CD4-positive, CD25-positive, alpha-beta regulatory T cell (primary cell): ENCODE results near the gene AMOTL2. TPM values are rescaled to one million over a fixed set of nuclear protein-coding genes. Genes with fewer than 3 reads are reported as not detected.

ENCODE experiments used
- ATAC-seq, 2 donors: fragments of 150-1000 bp; cut with Tn5 transposase; one replicate each; pipeline ENCODE4 v1.10.0; 2021; ENCODE audit warnings: low read depth in 2 of 2, moderate number of reproducible peaks in 2 of 2, moderate library complexity in 1 of 2
- DNase-seq, 3 donors: peaks; one replicate each; pipeline versions ENCODE4 v3.0.0 to v3.0.0-alpha.2; 2012 to 2022; ENCODE audit warnings: mixed read lengths in 1 of 3
- H3K27ac ChIP-seq: one replicate; pipeline ENCODE4 v1.7.0; 2013; ENCODE audit warnings: mild to moderate bottlenecking, low read length; ENCODE audit not compliant: insufficient read depth, poor library complexity, severe bottlenecking
- H3K27me3 ChIP-seq: one replicate; pipeline ENCODE4 v1.7.0; 2013; ENCODE audit warnings: low read length; ENCODE audit not compliant: control insufficient read depth, insufficient read depth
- H3K36me3 ChIP-seq: one replicate; pipeline ENCODE4 v1.7.0; 2013; ENCODE audit warnings: mild to moderate bottlenecking, low read length, moderate library complexity; ENCODE audit not compliant: control insufficient read depth, insufficient read depth
- H3K4me1 ChIP-seq: 2 replicates; pipeline ENCODE4 v1.7.0; 2013; ENCODE audit warnings: mild to moderate bottlenecking, low read length; ENCODE audit not compliant: insufficient read depth, control insufficient read depth, poor library complexity, severe bottlenecking
- H3K4me3 ChIP-seq: one replicate; pipeline ENCODE4 v1.7.0; 2013; ENCODE audit warnings: low read depth, mild to moderate bottlenecking, low read length, moderate library complexity
- H3K9me3 ChIP-seq, 2 experiments: 1 replicate in 1 of 2; 2 replicates in 1 of 2; pipeline ENCODE4 v1.7.0; 2013; ENCODE audit warnings: low read length in 2 of 2, mild to moderate bottlenecking in 1 of 2, moderate library complexity in 1 of 2; ENCODE audit not compliant: control insufficient read depth in 2 of 2
- H3K27ac Mint-ChIP-seq, 3 donors: one replicate each; pipeline ENCODE4 v1.8.0; 2020 to 2022; ENCODE audit warnings: mild to moderate bottlenecking in 3 of 3, mixed read lengths in 3 of 3, moderate library complexity in 2 of 3
- H3K27me3 Mint-ChIP-seq: one replicate; pipeline ENCODE4 v1.8.0; 2022; ENCODE audit warnings: mild to moderate bottlenecking, mixed read lengths
- H3K36me3 Mint-ChIP-seq: one replicate; pipeline ENCODE4 v1.8.0; 2020; ENCODE audit warnings: mixed read lengths
- H3K4me1 Mint-ChIP-seq, 4 donors: one replicate each; pipeline ENCODE4 v1.8.0; 2020 to 2022; ENCODE audit warnings: mixed read lengths in 4 of 4, mild to moderate bottlenecking in 1 of 4
- H3K4me3 Mint-ChIP-seq, 4 donors: one replicate each; pipeline ENCODE4 v1.8.0; 2020 to 2022; ENCODE audit warnings: mild to moderate bottlenecking in 4 of 4, mixed read lengths in 4 of 4, moderate library complexity in 3 of 4
- H3K9me3 Mint-ChIP-seq, 7 donors: one replicate each; pipeline ENCODE4 v1.8.0; 2020 to 2022; ENCODE audit warnings: mixed read lengths in 7 of 7, mild to moderate bottlenecking in 3 of 7, moderate library complexity in 2 of 7
- polyA plus RNA-seq, 4 donors: library from polyadenylated mRNA; unstranded; fragments of 300-500 nt; fragmentation: Illumina TruSeq; gene quantifications; one replicate each; pipeline ENCODE4 v1.2.3, GENCODE V29; 2021
- total RNA-seq: library from RNA; stranded (reverse); gene quantifications from one replicate; pipeline ENCODE4 v1.2.3, GENCODE V29; 2022

AMOTL2 gene
- total and polyA plus RNA-seq, 5 donors from 2014 or later, result not detected

DNA sequence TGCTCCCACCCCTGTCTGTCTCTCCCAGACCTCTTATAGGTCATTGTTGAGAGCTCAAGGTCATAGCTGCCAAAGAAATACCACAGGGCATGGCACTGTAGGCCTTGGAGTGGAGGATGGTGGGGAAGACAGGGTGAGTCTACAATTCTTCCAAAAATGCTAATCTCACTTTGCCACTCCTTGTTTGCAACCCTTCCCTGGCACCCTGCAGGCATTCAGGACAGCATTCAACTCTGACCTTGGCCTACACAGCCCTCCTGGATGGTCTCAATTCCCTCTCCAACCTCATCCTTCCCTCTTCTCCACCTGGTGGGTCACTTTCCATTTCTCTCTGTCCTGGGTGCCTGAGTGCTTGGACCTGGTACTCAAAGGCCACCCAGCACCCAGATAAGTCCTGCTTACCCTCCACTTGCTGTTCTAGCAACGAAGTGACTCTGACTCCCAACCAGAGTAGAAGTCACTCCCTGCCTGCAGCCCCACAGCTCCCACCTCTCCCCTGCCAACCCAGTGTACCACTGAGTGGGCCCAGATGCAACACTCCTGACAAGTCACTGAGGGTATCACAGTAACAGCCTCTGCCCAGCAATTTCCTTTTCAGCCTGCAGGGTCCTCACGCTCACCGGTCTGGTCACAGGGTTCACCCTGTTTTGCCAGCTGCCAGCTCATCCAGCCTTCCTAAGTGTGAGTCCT, 36.6 kb downstream of the AMOTL2 start:
- H3K27me3 Mint-ChIP-seq, result no peaks in the 10 kb centered on the region
- H3K4me3 Mint-ChIP-seq, result no peak overlapping the region
- Histone ChIP-seq H3K4me1 (no peaks in the 10 kb centered on the region), H3K36me3 (no peaks in the 10 kb centered on the region), H3K27ac (no peak overlapping the region), H3K27me3 (no peaks in the 10 kb centered on the region), H3K9me3 (no peaks in the 10 kb centered on the region), H3K4me3 (no peak overlapping the region)
- no peaks in the 10 kb centered on the region for H3K36me3 Mint-ChIP-seq
- ATAC-seq, result no peak
- DNase-seq, result no peak
- H3K27ac Mint-ChIP-seq, result no peak overlapping the region
- H3K4me1 Mint-ChIP-seq, result no peaks in the 10 kb centered on the region
- no peaks in the 10 kb centered on the region for H3K9me3 Mint-ChIP-seq

DNA sequence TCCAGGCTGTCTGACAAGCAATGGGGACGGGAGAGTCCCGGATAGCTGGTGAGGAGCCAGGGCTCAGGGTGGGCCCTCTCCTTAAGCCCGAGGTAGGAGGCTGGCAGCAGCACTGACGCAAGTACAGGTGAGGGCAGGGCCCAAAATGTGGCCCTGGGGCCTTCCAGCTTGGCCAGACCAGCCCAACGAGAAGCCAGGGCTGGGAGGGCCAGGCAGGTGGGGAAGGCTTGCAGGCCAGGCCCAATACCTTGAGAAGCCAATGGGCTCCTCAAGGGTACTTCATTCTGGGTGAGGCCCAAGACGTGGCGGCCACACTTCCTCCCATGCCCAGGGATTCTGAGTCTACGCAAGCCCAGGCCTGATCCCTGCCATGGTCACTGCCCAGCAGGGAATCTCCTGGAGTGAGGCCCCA, 37.2 kb downstream of the AMOTL2 start:
- no peaks in the 10 kb centered on the region for H3K27me3 Mint-ChIP-seq
- no peaks in the 10 kb centered on the region for H3K4me1 Mint-ChIP-seq
- H3K4me1 ChIP-seq, result no peaks in the 10 kb centered on the region
- H3K27me3 ChIP-seq, result no peaks in the 10 kb centered on the region
- ATAC-seq (no peak), DNase-seq (no peak)
- H3K36me3 Mint-ChIP-seq, result no peaks in the 10 kb centered on the region
- H3K9me3 ChIP-seq, result no peaks in the 10 kb centered on the region
- H3K27ac Mint-ChIP-seq, result no peak overlapping the region
- no peaks in the 10 kb centered on the region for H3K9me3 Mint-ChIP-seq
- H3K4me3 Mint-ChIP-seq, result no peak overlapping the region
- no peak overlapping the region for H3K27ac ChIP-seq
- H3K4me3 ChIP-seq, result no peak overlapping the region
- H3K36me3 ChIP-seq, result no peaks in the 10 kb centered on the region

DNA sequence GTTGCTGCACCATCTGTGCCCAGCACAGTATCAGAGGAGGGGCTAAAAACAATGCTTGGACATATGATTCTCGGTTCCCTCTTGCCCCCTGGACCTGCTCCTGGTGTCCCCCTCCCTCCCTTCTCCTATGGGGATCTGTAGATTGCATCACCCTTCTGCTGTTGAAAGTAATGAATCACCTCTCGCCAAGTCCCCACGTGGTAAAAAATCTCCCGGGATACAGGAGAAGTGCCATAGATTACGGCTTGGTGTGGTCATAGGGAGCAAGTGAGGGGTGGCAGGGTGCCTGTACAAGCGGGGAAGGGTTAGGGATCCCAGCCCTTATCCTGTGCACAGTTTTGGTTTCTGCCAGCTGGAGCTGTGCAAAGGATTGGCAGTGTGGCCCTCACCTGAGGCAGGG, 37.7 kb downstream of the AMOTL2 start:
- no peaks in the 10 kb centered on the region for H3K27me3 Mint-ChIP-seq
- Histone ChIP-seq H3K36me3 (no peaks in the 10 kb centered on the region), H3K9me3 (no peaks in the 10 kb centered on the region), H3K27ac (no peak overlapping the region), H3K27me3 (no peaks in the 10 kb centered on the region), H3K4me3 (no peak overlapping the region), H3K4me1 (no peaks in the 10 kb centered on the region)
- H3K36me3 Mint-ChIP-seq, result no peaks in the 10 kb centered on the region
- no peak overlapping the region for H3K27ac Mint-ChIP-seq
- DNase-seq (no peak), ATAC-seq (no peak)
- no peaks in the 10 kb centered on the region for H3K4me1 Mint-ChIP-seq
- H3K4me3 Mint-ChIP-seq, result no peak overlapping the region
- no peaks in the 10 kb centered on the region for H3K9me3 Mint-ChIP-seq

DNA sequence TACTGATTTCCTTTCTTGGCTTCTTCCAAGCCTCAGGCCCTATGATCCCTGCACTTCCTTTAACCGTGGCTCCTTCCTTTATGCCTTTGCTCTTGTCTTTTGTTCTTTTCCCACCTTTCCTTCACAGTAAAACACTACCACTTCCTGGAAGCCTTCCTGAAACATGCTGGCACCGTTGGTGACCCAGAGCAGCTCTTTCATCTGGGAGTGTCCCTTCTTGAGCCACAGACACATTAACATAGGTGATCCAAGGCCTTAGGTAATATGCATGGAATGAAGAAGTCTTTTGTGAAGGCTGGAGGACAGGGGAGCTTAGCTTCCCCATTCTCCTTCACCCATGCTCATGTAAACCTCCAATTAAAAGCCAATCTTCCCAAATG, 39.4 kb downstream of the AMOTL2 start:
- no peak overlapping the region for H3K4me3 ChIP-seq
- H3K27me3 Mint-ChIP-seq, result no peaks in the 10 kb centered on the region
- H3K4me3 Mint-ChIP-seq, result no peak overlapping the region
- no peaks in the 10 kb centered on the region for H3K4me1 Mint-ChIP-seq
- H3K9me3 ChIP-seq, result no peaks in the 10 kb centered on the region
- no peaks in the 10 kb centered on the region for H3K36me3 ChIP-seq
- H3K9me3 Mint-ChIP-seq, result peaks cover 0 to 1% (median 0%) of the 10 kb centered on the region in 7 donors
- DNase-seq, result no peak
- no peak overlapping the region for H3K27ac ChIP-seq
- no peak for ATAC-seq
- H3K27me3 ChIP-seq, result no peaks in the 10 kb centered on the region
- no peaks in the 10 kb centered on the region for H3K36me3 Mint-ChIP-seq
- H3K4me1 ChIP-seq, result no peaks in the 10 kb centered on the region
- H3K27ac Mint-ChIP-seq, result no peak overlapping the region

DNA sequence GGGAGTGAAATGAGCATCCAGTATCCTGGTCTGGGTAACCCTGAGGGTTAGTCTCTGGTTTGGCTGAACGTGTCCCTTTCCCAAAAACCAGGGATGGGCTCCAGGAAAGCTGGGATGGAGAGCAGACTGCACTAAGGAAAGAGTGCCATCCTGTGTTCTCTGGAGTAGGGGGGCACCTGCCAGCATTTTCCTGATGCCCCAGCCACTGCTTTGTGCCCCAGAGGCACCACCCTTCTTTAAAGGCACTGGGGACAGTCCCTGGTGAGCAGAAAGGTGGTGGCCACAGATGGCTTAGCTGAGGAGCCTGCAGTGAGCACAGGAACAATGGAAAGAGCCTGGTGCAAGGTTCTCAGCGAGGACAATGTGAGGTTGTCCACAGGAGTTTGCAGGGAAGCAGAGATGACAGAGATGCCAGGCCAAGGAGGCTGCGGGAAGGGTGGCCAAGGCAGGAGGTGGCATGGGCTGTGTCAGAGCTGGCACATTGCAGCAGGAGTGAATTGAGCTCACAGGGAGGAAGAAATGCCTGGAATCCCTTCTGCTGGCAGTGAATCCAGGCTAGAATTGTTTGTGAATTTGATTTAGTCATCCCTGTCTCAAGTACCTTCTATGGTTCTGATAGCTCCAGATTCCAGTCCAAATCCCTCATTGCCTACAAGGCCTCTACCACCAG, 39.9 kb downstream of the AMOTL2 start:
- no peak overlapping the region for H3K27ac ChIP-seq
- Mint-ChIP-seq H3K27ac (no peak overlapping the region), H3K9me3 (peaks cover 0 to 1% (median 0%) of the 10 kb centered on the region in 7 donors)

DNA sequence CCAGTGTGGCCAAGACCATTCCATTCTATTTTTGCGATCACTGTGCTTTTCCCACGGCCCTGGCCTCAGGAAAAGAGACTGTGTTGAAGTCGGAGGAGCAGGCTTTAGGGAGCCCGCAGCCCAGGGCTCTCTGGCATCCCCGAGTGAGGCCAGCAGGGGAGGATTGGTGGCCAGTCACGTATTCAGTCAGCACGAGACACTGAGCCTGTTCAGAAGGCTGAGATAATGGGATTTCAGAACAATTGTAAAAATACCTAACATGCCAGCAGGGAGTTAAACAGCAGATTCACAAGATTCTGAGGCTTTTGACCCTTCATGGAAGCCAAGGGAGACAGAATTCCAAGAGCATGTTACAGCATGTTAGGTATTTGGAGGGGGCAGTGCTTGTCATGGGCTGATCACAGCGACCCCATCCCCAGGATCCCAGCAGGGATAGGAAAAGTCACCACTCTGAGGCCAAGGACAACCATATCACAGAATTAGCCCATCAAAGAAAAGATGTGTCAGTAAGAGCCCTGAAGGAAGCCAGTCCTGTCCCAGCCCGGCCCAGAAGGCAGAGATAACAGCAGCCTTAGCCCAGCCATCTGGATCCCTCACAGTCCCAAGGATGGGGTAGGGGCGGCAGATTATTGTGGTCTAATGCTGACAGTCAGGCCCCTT, 40.6 kb downstream of the AMOTL2 start:
- no peak for DNase-seq
- H3K9me3 ChIP-seq, result no peaks in the 10 kb centered on the region
- H3K4me3 ChIP-seq, result no peak overlapping the region
- no peaks in the 10 kb centered on the region for H3K4me1 Mint-ChIP-seq
- H3K9me3 Mint-ChIP-seq, result peaks cover 0 to 1% (median 0%) of the 10 kb centered on the region in 7 donors
- no peaks in the 10 kb centered on the region for H3K27me3 ChIP-seq
- no peaks in the 10 kb centered on the region for H3K36me3 Mint-ChIP-seq
- no peak overlapping the region for H3K27ac Mint-ChIP-seq
- no peaks in the 10 kb centered on the region for H3K36me3 ChIP-seq
- no peaks in the 10 kb centered on the region for H3K4me1 ChIP-seq
- H3K27me3 Mint-ChIP-seq, result no peaks in the 10 kb centered on the region
- ATAC-seq, result no peak
- H3K27ac ChIP-seq, result no peak overlapping the region
- H3K4me3 Mint-ChIP-seq, result no peak overlapping the region

More for the DNA sequence above, 39.9 kb downstream of the AMOTL2 start:
- Mint-ChIP-seq H3K36me3 (no peaks in the 10 kb centered on the region), H3K4me3 (no peak overlapping the region), H3K27me3 (no peaks in the 10 kb centered on the region), H3K4me1 (no peaks in the 10 kb centered on the region)
- Histone ChIP-seq H3K27me3 (no peaks in the 10 kb centered on the region), H3K9me3 (no peaks in the 10 kb centered on the region), H3K4me3 (no peak overlapping the region), H3K4me1 (no peaks in the 10 kb centered on the region), H3K36me3 (no peaks in the 10 kb centered on the region)
- DNase-seq, result no peak
- no peak for ATAC-seq

DNA sequence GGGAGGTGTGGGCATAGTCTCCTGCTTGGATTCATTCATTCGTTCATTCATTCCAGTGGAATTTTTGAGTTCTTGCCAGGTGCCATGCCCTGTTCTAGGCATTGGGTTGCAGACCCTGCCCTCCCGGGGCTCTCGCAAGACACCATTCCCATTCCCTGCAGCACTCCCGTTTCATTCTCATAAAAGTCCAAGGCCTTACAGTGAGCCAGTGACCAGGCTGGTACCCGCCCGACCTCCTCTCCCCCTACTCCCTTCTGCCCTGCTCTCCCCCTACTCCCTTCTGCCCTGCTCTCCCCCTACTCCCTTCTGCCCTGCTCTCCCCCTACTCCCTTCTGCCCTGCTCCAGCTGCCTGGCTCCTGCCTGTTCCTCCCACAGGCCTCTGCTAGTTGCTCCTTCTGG, 41.9 kb downstream of the AMOTL2 start:
- no peak for ATAC-seq
- DNase-seq, result no peak
- H3K9me3 ChIP-seq, result no peaks in the 10 kb centered on the region
- Mint-ChIP-seq H3K27me3 (no peaks in the 10 kb centered on the region), H3K4me3 (no peak overlapping the region), H3K4me1 (no peaks in the 10 kb centered on the region), H3K36me3 (no peaks in the 10 kb centered on the region), H3K27ac (no peak overlapping the region), H3K9me3 (peaks cover 0 to 1% (median 0%) of the 10 kb centered on the region in 7 donors)
- no peak overlapping the region for H3K4me3 ChIP-seq
- no peak overlapping the region for H3K27ac ChIP-seq
- H3K4me1 ChIP-seq, result no peaks in the 10 kb centered on the region
- H3K27me3 ChIP-seq, result no peaks in the 10 kb centered on the region
- H3K36me3 ChIP-seq, result no peaks in the 10 kb centered on the region
